ENCODE measurements around the gene TOPBP1. TPM values are rescaled to one million over a fixed set of nuclear protein-coding genes. Genes with fewer than 3 reads are reported as not detected.

Gene TOPBP1
- total and polyA plus RNA-seq, 2 donors (not counting 3 experiments of a cell fraction or from before 2014, with no cell fraction given): 23.3 to 42.2 TPM

GRCh38 chr3:133701435-133702358 is 40.0 kb upstream of the TOPBP1 start:
- FAIRE-seq (no peak), DNase-seq (ENCODE audit: low read depth, low spot score) (no peak)
- no peak for TF ChIP-seq EZH2 (IDR thresholded peaks at IDR 0.05; ENCODE audit: borderline replicate concordance, low read depth, low read length, severe bottlenecking)
- TF ChIP-seq POLR2A (IDR thresholded peaks at IDR 0.05; ENCODE audit: low read depth, low read length): no peak
- no peak for TF ChIP-seq JUN (IDR thresholded peaks at IDR 0.05; ENCODE audit: borderline replicate concordance, insufficient read depth, insufficient read length, low read depth)
- no peak for TF ChIP-seq MYC (IDR thresholded peaks at IDR 0.05; ENCODE audit: low read depth, low read length)
- no peak for TF ChIP-seq MAX (IDR thresholded peaks at IDR 0.05; ENCODE audit: insufficient read depth, insufficient read length)
- TF ChIP-seq CTCF (IDR thresholded peaks at IDR 0.05; ENCODE audit: extremely low read depth in 1 of 2, insufficient read depth in 1 of 2, low read depth in 1 of 2, low read length in 2 of 2): no peak
- TF ChIP-seq POLR2AphosphoS5 (IDR thresholded peaks at IDR 0.05; ENCODE audit: insufficient read depth, low read depth, low read length): no peak
- no peak for TF ChIP-seq GATA2 (IDR thresholded peaks at IDR 0.05; ENCODE audit: insufficient read depth, insufficient read length, low read depth, low read length)
- TF ChIP-seq FOS (IDR thresholded peaks at IDR 0.05; ENCODE audit: borderline replicate concordance, insufficient read depth, low read length): no peak
- Histone ChIP-seq H4K20me1 (replicated peaks; ENCODE audit: control insufficient read depth, extremely low read depth, insufficient read depth, low read length) (no peaks in the 10 kb centered on the region), H3K4me2 (ENCODE audit: insufficient read depth, low read length) (no peak overlapping the region), H3K9me3 (replicated peaks; ENCODE audit: control insufficient read depth, insufficient read depth, low read length) (no peaks in the 10 kb centered on the region), H3K36me3 (ENCODE audit: control insufficient read depth in 2 of 2, extremely low read depth in 1 of 2, insufficient read depth in 2 of 2, low read length in 2 of 2) (no peaks in the 10 kb centered on the region), H3K9me1 (replicated peaks; ENCODE audit: control insufficient read depth, extremely low read depth, insufficient read depth, low read length) (no peaks in the 10 kb centered on the region), H3K9ac (replicated peaks; ENCODE audit: extremely low read depth, insufficient read depth, low read length) (no peak overlapping the region), H3K4me3 (replicated peaks in 1 of 3; ENCODE audit: insufficient read depth in 1 of 3, low read depth in 1 of 3, low read length in 3 of 3) (no peak overlapping the region), H3K79me2 (ENCODE audit: control insufficient read depth, insufficient read depth, low read length) (no peaks in the 10 kb centered on the region), H3K27me3 (ENCODE audit: control insufficient read depth in 2 of 2, insufficient read depth in 2 of 2, low read length in 2 of 2) (peaks cover 4 to 12% of the 10 kb centered on the region in 2 experiments), H3K27ac (ENCODE audit: insufficient read depth, low read depth, low read length) (no peak overlapping the region), H2AFZ (ENCODE audit: low read depth, low read length) (no peak overlapping the region), H3K4me1 (ENCODE audit: control insufficient read depth, extremely low read depth, insufficient read depth, low read length) (no peaks in the 10 kb centered on the region)
- intact Hi-C loops (cut with micrococcal nuclease): no loop called here
- dilution Hi-C loops (cut with MboI; ENCODE audit: extremely low pct_ligation_motif_present, low sequenced_read_pairs): no loop called here
- CTCF ChIA-PET: no interaction called here
- POLR2A ChIA-PET: no interaction called here
- no TSS peak for BruUV-seq (replicated peaks)
